ENCODE measurements around the gene CTSC.

The CTSC gene

DNA sequence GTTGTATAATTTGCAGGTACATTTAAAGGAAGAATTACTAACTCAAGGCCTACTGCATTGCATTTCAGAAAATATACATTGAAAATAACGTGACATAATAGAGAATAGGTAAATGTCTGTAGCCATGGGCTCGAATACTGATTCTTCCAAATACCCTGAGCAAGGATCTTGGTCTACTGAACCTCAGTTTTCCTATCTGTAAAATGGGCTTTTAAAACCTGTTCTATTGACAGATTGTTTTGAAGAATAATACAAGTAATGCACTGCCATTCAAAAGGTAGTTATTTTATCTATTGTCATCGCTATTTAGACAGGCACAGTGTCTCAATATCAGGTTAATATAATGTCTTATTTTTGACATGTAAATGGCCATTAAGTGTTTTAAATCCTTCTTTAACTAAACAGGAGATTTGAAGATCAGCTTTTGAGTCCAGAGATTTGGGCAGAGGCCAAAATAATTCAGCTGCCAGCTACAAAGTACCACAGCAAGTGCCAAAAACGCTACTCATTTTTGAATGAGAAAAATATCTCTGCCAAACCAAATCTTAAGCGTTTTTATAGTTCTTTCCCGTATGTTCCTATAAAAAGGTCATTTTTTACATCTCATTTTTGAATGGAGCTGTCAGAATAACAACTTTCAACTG, 56.7 kb downstream of the CTSC start:
- DNase-seq: no peak

- DNase-seq: no peak
Observed at GRCh38 chr11:88277349-88277915, 60.1 kb downstream of the CTSC start.

DNA sequence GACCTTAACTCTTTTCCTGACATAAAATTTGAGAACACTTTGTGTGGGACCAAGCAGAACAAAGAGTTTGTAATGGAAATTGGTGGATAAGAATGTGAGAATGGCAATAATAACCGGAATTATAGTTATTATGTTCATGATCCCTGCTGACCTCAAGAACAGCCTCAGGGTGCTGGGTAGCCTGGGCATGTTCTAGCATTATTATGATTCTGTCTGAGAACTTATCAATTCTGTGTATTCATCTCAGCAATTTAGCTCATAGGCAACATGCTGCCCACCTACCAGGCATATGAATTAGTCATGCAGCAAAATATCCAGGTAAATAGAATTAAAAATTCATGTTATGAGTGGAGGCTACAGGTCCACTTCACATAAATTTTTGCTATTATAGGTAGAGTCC, 61.9 kb downstream of the CTSC start:
- DNase-seq: no peak

- no peak for DNase-seq
Observed at GRCh38 chr11:88266919-88267318, 70.6 kb downstream of the CTSC start.

DNA sequence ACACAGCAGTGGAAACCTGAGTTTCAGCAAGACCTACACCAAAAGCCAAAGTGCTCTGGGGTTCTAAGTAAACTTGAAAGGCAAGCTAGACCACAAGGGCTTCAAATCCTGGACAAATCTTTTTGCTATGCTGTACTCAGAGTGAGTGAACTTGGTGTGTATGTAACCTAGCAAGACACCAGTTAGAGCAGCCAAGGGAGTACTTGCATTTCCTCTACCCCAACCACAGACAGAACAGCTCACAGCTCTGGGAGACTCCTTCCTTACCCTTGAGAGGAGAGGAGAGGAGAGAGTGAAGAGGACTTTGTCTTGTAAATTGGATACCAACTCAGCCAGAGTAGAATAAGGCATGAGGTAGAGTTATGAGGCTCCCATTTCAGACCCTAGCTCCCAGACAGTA, 71.4 kb downstream of the CTSC start:
- DNase-seq: no peak

DNA sequence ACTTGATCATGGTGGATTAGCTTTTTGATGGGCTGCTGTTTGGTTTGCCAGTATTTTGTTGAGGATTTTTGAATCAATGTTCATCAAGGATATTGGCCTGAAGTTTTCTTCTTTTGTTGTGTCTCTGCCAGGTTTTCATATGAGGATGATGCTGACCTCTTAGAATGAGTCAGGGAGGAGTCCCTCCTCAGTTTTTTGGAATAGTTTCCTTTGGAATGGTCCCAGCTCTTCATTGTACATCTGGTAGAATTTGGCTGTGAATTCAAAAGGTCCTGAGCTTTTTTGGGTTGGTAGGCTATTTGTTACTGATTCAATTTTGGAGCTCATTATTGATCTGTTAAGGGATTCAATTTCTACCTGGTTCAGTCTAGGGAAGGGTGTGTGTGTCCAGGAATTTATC, 78.1 kb downstream of the CTSC start:
- no peak for DNase-seq

GRCh38 chr11:88252208-88252607, 85.3 kb downstream of the CTSC start:
- DNase-seq: no peak

GRCh38 chr11:88250566-88251242, 86.8 kb downstream of the CTSC start:
- no peak for DNase-seq

GRCh38 chr11:88249706-88250105, 87.8 kb downstream of the CTSC start:
- DNase-seq: no peak

DNA sequence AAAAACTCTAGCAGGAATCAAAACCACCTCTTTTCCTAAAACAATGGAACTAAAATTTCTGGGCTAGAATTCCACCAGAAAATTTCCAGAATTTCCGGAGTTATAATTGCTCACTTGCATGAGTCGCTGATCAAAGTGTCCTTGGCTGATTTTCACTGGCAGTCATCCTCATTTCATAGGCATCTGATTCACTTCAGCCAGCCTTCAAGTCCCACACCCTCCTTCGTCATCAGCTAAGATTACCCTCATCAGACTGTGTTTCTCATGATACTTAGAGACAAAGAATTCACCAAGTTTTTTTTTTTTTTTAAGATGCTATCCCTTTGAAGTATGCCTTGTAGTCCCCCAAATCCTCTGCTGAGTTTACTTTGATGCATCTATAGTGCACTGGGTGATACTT, 90.8 kb downstream of the CTSC start:
- peak; percentile 85 for DNase-seq

DNA sequence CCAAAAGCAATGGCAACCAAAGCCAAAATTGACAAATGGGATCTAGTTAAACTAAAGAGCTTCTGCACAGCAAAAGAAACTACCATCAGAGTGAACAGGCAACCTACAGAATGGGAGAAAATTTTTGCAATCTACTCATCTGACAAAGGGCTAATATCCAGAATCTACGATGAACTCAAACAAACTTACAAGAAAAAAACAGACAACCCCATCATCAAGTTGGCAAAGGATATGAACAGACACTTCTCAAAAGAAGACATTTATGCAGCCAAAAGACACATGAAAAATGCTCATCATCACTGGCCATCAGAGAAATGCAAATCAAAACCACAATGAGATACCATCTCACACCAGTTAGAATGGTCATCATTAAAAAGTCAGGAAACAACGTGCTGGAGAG, 92.0 kb downstream of the CTSC start:
- peak; percentile 9 for DNase-seq
